Fibroblast of skin of scalp (primary cell): ENCODE measurements around the gene GHRH.

ENCODE experiments used
- DNase-seq: peaks from one replicate; pipeline ENCODE4 v3.0.0-alpha.2; 2013

The GHRH gene

DNA sequence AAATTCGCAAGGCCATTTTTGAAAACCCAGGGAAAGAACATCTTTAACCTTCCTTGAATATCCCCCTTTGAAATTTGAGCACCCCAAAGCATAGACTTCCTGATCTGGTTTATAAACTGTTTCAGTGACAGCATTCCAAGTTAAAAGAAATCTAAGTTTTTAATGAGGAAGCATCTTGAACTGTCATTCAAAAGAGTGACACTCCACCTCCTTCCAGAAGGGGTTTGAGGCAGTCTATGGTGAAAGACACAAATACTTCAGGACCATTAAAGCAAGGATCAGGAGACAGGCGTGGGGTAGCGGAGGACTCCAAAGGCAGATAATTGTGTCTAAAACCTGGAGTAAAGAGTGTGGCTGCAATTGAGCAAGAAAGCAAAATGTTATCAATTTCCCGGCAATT lies 691 bp downstream of the GHRH start:
- no peak for DNase-seq

DNA sequence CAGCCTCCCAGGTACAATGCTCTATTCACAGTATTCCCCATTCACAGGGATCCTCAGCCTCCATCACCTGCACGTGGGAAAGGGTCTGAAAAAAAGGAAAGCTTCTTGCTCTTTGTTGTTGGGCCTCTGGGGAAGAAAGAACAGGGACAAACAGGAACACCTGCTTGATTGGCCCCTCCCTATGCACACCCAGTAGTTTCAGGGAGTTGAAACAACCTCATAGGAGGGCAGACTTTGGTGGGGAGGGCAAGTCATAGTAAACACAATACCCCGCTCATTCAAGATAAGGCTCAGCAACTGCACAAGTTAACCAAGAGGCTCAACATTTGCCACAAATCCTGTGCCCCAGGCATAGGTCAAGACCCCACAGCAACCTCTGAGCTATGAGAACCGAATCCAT lies 1.7 kb downstream of the GHRH start:
- DNase-seq, result no peak

DNA sequence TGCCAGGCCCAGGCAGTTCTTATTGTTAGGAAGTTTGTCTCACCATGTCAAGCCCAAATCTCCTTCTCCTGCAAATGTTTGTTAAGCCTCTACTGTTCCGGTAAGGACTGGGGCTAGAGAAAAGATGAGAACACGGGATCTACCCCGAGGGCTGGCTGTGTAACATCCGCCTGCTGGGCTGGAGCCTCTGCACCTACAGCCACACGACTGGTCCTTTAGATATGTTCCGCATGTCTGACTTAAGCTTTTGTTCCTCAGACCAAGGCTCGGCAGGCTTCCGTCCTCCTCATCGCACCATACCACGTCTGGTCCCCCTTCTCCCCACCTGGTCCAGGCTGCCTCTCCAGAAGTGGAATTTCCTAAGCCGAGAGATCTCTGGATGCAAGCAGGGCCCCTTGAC lies 2.6 kb downstream of the GHRH start:
- DNase-seq, result no peak

DNA sequence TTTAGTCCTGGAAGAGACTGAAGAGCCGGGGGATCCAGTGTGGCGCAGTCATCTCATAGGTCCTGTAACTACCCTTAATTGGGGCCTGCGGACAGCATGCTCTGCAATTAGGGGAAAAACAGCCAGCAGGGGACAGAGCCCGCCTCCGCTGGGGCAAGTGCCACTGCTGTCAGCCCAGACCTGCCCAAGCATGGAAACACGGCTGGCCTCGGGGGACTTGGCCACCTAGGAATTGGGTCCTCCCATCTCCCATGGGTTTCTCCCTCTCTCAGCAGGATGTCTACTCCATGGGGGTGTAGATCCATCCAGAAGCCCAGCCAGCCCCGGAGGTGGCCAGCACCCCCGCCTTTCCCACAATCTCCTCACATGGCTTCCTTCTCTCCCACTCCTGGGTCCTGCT lies 3.6 kb downstream of the GHRH start:
- no peak for DNase-seq

DNA sequence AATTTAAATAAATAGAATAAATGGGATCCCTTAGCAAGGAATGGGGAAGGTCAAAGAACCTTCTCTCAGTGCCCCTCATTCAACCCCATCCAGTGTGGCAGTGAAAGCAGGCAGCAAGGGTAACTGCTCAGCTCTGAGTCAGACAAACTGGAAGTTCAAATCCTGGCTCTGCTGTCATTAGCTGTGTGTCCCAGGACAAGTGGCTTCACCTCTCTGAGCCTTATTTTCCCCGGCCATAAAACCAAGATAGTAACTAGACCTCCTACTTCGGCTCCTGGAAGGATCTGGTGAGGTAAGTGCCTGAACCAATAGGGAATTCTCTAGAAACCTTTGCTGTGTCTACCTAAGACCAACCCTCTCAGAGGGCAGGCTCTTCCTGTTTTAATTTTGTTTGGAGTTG lies 4.1 kb downstream of the GHRH start:
- no peak for DNase-seq

DNA sequence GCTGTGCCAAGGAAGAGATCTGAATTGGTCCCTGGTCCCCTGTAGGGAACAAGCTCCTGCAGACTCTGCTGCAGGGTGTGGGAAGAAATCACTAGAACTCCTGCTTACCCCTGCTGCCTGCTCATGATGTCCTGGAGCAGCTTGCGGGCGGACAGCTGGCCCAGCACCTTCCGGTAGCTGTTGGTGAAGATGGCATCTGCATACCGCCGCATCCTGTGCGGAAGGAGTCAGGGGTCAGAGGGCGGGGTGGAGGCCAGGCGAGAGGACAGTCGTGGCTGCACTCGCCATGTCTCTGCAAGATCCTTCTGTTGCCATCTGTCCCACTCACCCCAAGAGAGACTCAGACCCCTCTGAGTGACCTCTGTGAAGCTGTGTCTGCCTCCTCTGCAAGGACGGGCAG lies 5.3 kb downstream of the GHRH start:
- DNase-seq, result no peak

DNA sequence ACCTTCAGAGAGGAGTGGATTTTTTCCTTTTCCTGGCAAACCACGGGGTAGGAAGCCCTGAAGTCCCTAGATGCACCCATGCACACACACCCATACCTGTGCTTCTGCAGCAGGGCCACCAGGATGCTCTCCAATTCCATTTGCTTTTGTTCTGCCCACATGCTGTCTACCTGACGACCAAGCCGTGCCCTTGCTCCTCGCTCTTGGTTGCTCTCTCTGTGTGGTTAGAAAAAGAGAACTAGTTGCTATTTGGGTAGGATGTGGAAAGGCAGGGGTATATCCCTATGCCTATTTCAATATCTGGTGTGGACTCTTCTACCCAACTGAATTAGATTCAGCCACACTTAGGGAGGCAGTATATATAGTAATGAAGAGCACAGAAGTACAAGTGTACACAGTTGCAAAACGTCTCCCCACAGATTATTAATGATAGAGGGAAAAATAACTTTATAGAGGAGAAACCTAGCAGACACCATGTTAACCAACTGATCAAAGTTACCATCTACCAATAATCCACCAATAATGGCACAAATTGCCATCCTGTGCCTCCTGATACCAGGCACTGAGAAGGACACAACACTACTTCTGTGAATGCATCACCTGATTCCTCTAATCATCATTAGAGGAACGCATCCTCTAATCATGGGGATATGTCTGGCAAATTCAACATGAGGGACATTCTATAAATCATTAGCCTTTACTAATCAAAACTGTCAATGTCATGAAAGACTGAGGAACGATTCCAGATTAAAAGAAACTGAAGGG lies 7.3 kb downstream of the GHRH start:
- no peak for DNase-seq

DNA sequence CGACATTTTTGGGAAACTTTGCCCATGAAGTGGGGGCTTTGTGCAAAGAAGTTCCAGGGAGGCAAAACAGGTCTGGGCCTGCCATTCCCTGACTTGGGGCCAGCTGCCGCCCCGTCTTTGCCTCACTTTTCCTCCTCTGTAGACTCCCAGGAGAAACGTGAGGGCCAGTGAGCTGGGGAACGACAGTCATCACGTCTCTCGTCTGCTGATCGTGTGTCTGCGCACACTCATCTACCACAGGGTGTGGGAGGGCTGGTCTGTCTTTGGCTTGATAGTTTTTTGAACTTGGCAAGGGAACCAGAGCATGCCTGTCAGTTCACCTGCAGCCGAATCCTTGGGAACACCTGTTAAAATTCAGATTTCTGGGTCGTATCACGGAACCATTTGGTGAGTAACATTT lies 8.5 kb downstream of the GHRH start:
- DNase-seq, result no peak

DNA sequence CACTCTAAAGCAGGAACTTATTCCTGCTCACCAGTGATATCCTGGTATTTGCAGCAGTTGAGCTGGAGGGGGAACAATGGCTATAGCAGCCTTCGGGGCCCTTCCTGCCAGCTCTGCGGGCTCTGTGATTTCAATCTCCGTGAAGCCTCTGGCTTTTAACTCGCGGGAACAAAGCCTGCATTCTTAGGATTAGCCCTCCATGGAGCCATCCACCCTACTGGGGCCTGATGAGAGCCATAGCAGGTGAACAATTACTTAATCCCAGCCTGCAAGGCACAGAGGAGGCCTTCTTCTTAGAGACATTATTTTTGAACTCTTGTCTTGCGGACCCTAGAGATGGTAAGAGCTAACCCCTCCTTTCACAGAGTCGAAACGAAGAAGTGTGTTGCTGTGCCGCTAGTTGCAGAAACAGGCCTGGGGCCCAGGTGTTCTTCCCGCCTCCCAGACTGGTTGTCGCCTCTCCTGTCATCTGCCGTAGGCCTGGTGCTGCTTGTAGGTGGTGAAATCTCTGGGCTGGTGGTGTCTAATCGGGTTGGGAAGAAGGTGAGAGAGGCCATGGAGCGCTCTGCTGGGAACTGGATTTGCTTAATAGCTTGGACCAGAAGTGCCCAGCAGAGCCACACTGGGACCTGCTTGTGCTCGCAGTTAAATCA lies 9.7 kb downstream of the GHRH start:
- no peak for DNase-seq

DNA sequence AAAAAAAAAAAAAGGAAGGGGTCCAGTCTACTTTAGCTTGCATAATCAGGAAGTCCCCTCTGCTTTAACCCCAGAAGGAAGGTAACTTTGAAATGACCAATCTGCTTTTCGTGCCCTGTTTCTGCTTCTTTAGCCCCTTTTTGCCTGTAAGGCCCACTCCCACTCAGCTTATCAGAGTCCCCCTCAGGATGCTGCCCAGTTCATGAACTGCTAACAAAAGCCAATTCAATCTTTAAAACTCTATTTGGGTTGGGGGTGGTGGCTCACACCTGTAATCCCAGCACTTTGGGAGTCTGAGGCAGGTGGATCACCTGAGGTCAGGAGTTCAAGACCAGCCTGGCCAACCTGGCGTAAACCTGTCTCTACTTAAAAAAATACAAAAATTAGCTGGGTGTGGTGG lies 12.3 kb downstream of the GHRH start:
- DNase-seq, result no peak

DNA sequence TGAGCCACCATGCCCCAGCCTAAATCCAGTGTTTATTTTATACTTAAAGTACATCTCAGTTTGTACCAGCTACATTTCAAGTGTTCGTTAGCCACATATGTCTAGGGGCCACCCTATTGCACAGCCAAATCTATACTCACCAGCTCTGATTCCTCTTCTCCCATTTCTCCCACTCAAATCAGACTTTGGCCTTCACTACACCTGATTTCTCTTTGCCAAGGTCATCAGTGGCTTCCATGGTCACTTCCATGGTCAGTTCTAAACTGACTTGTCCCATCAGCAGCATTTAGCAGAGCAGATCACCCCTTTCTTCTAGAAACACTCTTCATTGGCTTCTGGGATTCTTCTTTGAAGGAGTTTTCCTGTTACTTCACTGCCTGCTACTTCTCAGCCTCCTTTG lies 14.1 kb downstream of the GHRH start:
- DNase-seq, result no peak

DNA sequence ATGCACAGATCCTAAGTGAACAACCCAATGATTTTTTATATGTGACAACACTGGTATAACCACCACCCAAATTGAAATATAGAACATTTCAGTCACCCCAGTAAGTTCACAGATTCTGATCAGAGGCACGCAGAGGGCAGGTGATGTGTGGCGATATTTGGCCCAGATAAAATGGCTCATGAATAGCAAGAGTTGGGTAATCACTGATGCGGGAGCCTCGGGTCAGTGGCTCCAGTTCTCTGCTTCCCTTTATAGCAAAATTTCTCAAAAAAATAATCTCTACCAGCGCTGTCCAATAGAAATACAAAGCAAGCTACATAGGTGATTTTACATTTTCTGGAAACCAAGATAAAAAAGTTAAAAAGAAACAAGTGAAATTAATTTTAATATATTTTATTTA lies 14.9 kb downstream of the GHRH start:
- DNase-seq, result no peak

DNA sequence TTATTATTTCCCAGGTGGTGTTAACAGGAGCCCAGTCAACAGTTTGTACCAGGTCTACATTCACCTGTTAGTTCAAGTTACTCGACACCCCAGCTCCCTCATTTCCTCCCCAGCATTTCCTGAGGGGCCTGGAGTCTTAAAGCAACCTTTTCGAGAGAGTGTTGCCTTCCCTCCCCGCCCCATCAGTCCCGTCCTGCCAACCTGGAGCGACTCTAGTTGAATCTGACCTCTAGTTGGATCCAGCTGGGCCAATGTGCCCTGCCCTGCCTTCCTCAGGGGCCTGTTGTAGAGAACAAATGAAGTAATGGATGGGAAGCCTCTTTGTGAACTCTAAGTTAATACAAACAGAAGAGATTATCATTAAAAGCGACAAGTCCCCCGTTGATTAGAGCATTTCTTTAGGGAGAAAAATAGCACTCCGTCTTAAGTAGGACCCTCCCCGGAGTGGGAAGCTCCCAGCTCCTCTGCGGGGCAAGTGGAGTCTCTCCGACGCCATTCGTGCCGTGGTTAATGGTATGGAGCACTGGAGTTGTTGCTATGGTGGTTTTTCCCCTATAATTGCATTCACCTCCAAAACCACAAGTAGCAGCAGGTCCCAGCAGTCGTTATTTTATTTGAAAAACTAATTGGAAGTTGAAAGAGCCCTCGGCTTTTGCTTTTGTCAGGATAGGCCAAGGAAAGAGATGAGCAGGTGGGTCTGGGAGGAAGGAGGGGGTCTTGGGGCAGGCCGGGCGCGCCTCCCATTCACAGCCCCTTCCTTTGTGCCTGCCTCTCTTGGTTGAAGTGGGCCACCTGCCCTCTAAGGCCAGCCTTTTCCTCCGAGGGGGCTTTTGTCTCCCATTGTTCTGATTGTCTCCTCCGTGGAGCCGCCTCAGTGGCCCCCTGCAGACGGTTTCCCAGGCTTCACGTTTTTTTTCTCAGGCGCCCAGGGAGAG lies 16.1 kb downstream of the GHRH start:
- no peak for DNase-seq

DNA sequence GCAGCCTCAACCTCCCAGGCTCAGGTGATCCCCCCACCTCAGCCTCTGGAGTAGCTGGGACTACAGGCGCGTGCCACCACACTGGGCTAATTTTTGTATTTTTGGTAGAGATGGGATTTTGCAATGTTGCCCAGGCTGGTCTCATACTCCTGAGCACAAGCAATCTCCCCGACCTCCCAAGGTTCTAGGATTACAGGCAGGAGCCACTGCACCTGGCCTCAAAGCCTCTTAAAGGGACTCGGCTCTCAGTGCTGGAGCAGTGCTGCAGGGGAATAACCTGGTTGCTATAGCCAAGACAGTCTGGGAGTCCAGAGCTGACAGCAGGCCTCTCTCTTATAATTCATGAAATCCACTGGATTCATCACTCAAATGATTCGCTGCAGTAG lies 17.0 kb downstream of the GHRH start:
- DNase-seq, result no peak

DNA sequence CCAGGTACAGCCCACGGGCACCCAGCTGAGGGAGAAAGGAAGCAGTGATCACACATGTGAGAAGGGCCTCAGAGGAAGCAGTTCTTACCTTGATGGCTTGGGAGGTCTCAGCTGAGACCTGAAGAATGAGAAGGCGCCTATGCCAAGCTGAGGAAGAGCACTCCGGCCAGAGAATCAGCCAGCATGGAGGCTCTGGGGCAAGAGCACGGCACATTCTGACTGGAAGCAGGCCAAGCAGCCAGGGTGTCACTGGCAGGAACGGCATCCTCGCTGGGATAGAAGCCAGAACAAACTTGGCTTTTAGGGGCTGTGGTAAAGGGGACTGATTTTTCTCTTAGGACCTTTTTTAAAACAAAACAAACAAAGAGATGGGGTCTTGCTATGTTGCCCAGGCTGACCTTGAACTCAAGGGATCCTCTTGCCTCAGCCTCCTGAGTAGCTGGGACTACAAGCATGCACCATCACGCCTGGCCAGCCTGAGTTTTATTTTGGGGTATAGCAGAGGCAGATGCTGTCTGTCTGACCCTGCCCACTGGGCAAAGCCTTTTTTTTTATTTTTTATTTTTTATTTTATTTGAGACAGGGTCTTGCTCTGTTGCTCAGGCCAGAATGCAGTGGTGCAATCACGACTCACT lies 17.6 kb downstream of the GHRH start:
- DNase-seq, result peak; percentile 2

DNA sequence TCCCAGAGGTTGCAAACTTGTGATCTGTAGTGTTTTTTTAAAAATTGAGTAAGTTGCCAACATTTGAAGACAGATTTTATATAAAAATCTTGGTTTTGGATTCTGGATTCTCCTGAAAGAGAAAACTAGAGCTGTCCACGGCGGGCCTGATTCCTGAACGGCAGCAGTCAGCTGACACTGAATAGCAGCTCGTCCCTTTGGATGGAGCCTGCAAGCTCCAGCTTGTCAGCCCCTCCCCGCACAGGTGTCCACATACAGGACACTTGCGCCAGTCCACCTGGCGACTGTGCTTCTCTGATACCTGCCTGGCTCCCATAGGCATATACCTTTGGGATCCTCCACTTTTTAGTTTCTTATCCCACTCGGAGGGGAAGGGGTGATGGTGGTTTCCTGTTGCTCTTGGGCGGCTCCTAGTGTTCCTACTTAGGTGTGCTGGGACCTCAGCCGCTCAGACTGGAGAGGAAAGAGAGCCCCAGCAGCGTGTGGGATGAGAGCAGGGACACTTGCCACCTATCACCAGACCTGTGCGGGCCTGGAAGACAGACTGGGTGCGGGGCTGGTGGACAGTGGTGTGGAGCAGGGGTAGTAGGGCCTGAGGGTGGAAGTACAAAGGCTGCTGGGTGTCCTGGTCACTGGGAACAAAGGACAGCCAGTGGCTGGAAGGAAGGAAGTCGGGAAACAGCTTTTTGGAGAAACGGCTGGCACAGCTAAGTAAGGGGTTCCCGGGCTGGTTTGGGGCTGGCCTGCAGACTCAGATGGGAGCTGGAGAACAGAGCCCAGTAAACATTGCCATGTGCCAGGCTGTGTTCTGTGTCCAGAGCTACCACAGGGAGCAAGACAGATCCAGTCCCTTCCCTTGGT lies 18.3 kb downstream of the GHRH start:
- no peak for DNase-seq

DNA sequence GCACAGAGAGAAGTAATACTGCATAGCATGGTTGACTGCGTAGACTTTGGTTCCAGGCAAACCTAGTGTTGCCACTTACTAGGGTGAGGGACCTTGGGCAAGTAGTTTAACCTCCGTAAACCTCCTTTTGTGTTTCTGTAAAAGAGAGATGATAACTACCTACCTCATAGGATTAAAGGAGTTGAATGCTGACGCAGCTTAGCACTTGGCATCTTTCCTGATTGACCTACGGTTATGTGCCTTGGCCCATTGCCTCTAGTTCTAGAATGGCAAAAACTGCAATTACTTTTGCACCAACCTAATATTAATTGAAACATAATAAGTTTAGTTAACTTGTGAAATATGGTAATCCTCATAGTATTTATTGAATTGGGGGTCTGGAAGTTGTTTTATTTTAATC lies 19.1 kb downstream of the GHRH start:
- DNase-seq, result no peak

DNA sequence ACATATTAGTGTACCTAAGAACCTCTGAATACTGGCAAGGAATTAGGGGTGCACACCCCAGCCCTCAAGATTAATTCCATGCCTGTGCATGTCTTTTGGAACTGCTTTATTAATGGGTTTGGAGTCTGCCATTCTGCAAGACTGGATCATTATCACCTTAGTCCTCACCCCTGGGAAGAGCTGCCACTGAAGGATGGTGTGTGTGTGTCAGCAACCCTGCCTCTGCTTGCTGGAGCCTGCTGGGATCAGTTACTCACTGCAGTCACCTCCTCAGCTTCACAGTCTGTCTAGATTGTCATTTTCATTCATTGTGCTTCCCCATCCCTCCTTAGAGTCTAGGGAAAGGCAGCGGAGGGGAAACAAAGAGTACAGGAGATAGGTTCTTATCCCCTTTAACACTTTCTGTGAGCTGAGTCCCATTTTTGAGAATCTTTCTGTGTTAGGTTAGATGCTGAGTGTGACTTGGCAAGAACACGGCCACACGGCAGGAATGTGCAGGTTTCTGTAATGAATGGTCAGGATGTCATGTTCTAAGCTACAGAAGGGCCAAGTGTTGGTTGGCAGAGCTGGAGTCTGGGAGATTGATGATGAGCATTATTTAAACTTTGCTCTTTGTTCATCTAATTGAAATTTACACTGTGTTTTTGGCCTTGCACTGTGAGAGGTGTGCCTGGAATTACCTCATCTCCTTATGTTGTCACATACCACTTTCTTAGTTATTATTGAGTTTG lies 21.1 kb downstream of the GHRH start:
- no peak for DNase-seq

DNA sequence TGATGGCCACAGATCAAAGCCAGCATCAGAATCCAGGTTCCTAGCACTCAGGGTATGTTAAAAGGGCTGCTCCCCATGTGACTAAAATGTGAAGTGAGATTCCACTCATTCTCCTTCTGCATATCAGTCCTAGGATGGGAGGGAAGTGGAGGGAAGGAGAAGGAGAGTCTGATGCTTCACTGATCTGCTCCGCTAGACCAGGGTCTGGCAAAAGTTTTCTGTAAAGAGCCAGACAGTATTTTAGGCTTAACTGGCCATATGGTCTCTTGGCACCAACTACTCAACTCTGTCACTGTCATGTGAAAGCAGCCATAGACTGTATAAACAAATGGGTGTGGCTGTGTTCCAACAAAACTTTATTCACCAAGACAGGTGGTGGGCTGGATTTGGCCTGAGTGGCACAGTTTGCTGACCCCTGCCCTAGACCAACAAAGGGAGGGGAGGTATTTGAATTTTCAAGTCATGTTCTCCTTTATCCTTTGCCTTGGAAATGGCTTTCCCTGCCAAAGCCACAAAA lies 22.6 kb downstream of the GHRH start:
- DNase-seq, result no peak

DNA sequence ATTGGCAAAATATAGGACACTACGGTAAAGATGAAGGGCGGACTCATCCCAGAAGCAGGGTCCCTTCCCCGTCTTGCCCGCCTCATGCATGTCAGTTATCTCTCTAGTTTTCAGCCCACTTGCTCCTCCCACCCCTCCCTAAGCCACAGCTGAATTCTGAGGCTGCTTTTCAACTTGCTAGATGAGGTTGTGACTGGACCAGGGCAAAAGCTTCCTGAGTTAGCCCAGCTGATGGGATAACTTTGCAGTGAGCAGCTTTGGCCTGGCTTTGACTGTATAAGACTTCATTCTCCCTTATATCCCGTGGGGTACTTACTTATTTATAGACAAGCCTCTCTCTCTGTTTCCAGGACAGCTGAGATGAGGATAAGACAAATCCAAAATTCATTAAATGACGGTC lies 23.2 kb downstream of the GHRH start:
- no peak for DNase-seq

DNA sequence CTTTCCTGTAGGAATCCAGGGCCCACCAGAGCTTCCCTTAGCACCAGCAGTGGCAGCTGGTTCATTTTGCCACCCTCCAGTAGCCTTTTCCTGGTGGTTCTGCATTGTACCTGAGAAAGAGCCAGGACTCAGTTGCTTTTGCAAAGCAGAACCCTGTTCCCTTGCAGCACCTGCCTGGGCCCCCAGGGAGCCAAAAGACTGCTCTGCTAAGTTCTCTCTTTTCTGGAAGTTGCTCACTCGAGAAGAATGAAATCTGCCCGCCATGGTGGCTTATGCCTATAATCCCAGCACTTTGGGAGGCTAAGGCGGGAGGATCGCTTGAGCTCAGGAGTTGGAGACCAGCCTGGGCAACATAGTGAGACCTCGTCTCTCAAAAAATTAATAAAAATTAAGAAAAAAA lies 24.0 kb downstream of the GHRH start:
- DNase-seq, result no peak
